GM12891 (cell line): ENCODE measurements around the gene RBFOX2.

Experiments used
- DNase-seq: peaks from one replicate; pipeline ENCODE4 v3.0.0; 2011; ENCODE audit warnings: low spot score; ENCODE audit not compliant: insufficient read length
- FAIRE-seq: peaks from 2 replicates; lab custom pipeline; 2011; peaks lifted over from hg19 to GRCh38; lab: Jason Lieb, UNC
- PAX5 ChIP-seq: IDR thresholded peaks from 2 replicates; pipeline ENCODE4 v1.6.1; 2011; ENCODE audit warnings: low read length, moderate library complexity, mild to moderate bottlenecking; ENCODE audit not compliant: insufficient read depth, severe bottlenecking
- POLR2A ChIP-seq: IDR thresholded peaks from 2 replicates; pipeline ENCODE4 v1.6.1; 2011; ENCODE audit warnings: low read depth, low read length, control low read depth
- POLR2AphosphoS5 ChIP-seq: IDR thresholded peaks from 2 replicates; pipeline ENCODE4 v1.6.1; 2011; ENCODE audit warnings: low read depth, low read length, control low read depth
- POU2F2 ChIP-seq: IDR thresholded peaks from 2 replicates; pipeline ENCODE4 v1.6.1; 2011; ENCODE audit warnings: low read depth, mild to moderate bottlenecking, control low read depth, low read length, moderate library complexity
- SPI1 ChIP-seq: IDR thresholded peaks from 2 replicates; pipeline ENCODE4 v1.6.1; 2011; ENCODE audit warnings: low read depth, low read length, control low read depth
- TAF1 ChIP-seq: IDR thresholded peaks from 2 replicates; pipeline ENCODE4 v1.6.1; 2011; ENCODE audit warnings: low read depth, low read length, control low read depth

Gene RBFOX2

DNA sequence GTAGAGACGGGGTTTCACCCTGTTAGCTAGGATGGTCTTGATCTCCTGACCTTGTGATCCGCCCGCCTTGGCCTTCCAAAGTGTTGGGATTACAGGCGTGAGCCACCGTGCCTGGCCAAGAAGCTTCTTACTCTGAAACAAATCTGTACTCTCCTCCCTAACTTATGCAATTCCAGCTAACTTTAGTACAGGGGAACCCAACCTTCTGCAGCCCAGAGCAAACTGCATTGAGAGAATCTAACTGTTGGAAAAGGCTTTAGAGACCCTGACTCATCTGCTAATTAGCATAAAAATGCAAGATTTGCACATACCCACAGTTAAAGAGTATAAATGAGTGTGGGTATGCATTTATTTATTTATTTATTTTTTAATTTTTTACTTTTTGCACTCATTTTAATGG lies 246.1 kb downstream of the RBFOX2 start:
- TF ChIP-seq TAF1 (no peak), POLR2A (no peak), PAX5 (no peak), POU2F2 (no peak), POLR2AphosphoS5 (no peak), SPI1 (no peak)
- FAIRE-seq: no peak
- DNase-seq: no peak

DNA sequence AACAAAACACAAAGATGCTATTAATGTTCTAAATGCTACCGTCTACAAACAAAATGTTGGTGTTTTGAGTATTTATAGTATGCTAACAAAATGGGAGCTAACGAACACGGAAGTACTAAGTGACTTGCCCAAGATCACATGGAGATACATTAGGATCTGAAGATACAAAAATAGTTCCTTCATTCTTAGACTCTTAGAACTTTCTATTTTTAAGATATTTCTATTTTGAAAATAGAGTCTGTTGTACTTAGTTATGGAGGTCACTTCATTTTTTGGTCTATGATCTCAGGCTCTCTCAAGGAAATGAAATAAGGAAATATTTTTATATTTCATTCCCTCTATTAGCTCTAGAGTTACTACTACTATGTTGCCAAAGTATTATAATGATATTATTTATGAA lies 246.7 kb downstream of the RBFOX2 start:
- no peak for TF ChIP-seq POLR2AphosphoS5
- no peak for TF ChIP-seq POU2F2
- no peak for TF ChIP-seq TAF1
- TF ChIP-seq POLR2A: no peak
- DNase-seq (no peak), FAIRE-seq (no peak)

DNA sequence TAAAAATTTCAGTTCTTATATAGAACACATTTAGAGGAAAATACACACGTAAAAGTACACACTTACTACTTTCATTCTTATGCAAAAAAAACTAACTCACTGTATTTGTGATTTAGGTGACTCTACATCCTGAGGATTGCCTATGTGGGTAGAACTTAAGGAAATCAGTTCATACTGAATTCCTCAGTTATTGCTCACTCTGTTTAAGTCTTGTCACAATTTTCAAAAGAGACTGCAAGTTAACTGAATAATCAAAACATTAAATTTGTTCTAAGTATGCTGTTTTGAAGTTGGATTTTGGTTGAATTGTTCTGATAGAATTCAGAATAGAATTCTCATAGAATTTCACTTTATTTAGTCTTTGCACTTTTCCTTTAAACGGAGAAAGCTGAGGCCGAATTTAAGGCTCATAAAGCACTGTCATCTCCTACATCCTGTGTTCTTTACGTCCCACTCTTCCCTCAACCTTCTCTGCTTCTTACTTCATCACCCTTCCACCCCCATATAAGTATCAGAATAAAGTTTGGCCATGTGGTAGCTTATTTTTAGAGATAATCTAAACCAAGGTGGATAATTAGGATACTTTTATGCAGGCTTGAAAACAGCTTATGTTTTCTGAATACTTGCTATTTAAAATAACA lies 251.2 kb downstream of the RBFOX2 start:
- no peak for DNase-seq
- no peak for TF ChIP-seq POLR2AphosphoS5
- no peak for TF ChIP-seq POU2F2
- no peak for TF ChIP-seq POLR2A
- no peak for TF ChIP-seq SPI1
- no peak for TF ChIP-seq TAF1
- TF ChIP-seq PAX5: no peak
- no peak for FAIRE-seq

DNA sequence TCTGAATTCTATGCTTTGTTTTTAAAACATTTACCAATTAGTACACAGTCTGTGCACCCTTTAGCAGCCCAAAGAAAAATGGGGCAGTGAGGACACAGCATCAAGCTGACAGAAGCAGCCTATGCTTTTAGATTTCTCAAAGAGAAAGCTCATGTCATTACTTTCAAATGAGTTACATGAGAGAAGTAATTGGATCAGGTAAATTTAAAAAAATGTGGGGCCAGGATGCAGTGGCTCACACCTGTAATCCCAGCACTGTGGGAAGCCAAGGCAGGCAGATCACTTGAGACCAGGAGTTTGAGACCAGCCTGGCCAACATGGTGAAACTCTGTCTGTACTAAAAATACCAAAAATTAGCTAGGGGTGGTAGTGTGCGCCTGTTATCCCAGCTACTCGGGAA lies 253.3 kb downstream of the RBFOX2 start:
- FAIRE-seq: no peak

DNA sequence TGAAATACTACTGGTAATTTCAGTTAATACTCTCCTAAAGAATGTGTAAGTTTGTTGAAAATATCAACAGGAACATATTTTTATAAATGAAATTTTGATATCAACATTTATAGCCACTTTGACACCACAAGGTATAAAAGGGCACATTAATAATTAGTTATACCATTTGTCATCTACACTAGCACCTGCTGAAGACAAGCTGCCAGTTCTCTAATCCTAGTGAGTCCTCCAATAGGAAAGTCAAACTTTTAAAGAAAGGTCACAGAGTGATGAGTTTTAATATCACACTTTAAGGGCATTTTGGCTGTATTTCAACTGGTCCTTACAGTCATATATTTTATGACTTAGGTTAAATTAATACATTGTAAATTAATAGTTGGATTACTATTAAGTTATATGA lies 258.6 kb downstream of the RBFOX2 start:
- DNase-seq (no peak), FAIRE-seq (no peak)
- TF ChIP-seq POLR2A (no peak), SPI1 (no peak), POLR2AphosphoS5 (no peak), PAX5 (no peak), POU2F2 (no peak), TAF1 (no peak)

More for the DNA sequence above, 253.3 kb downstream of the RBFOX2 start:
- TF ChIP-seq POLR2A (no peak), POLR2AphosphoS5 (no peak), SPI1 (no peak), TAF1 (no peak), PAX5 (no peak)
- no peak for DNase-seq

DNA sequence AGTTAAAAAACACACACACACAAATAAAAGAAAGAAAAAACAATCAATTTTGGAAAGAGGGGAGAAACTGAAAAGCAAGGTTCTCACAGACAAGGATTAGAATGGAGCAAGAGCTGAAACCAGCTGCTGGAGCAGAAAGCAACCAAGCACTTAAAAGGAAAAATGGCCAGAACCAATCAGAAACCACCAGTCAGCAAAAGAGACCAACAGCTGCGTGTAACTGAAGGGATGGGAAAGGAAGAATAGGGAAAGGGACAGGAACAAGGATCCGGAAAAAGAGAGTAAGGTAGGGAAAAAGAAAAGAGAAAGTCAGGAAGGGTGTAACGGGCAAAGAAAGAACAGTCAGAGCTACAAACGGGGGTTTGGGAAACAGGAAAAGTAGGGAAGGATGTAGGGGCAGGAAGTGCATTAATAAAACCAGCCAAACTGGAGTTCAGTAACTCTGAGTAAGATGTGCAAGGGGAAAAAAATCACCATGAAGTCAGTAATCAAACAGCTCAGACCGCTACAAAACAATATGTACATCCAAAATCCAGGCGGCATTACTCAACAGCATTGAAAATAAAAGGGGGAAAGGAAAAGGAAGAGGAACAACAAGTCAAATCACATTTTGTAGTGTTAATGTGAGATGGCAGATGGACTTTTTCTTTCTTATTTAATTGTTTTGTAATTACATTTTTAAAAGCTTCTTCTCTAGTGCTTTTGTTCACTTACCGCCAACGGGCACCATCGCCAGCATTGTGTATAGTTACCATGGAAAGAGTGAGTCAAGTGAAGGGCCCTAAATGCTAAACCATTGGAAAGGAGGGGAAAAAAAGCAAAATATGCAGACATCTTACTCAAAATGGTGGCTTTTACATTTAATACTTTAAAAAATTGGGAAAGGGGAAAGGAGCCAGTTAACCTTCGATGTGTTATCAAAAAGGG lies 261.7 kb downstream of the RBFOX2 start:
- TF ChIP-seq POLR2A (no peak), PAX5 (no peak), POU2F2 (no peak), POLR2AphosphoS5 (no peak), SPI1 (no peak), TAF1 (no peak)
- FAIRE-seq (no peak), DNase-seq (no peak)

DNA sequence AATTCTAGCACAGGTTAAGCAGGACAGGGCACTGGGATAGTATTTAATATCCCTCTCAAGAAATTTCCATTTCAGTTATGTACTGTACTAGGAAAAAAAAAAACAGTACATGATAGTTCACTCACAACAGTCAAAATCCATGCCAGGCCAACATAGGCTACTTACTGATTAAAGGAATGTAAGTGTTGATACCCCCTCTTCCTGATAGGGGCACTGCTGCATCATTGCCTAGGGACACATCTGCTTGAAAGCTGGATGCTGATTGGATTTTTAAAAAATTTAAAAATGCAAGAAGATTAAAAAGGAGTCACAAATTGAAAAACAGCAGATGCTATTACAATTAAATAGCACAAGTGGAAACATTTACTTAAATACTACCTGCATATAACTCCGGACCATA lies 267.6 kb downstream of the RBFOX2 start:
- no peak for DNase-seq
- TF ChIP-seq POLR2AphosphoS5 (no peak), TAF1 (no peak), POU2F2 (no peak), PAX5 (no peak), POLR2A (no peak), SPI1 (no peak)
- FAIRE-seq: no peak

DNA sequence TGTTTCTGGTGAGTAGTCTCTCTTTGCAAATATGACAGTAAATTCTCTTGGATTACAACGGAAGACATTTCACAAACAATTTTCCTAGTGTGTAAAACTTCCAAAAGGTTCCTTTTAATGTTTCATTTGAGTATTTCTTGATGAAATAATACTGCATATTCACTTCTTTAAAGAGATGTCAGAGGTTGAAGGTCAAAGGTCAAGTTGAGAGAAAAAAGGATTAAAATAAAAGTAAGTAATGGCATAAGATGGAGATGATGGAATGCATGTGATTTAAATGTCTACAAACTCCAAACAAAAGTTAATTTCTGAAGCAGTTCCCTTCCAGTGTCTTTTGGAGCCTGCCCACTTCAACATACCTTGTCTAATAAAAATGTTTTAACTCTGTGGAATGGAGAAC lies 270.2 kb downstream of the RBFOX2 start:
- TF ChIP-seq SPI1: no peak
- TF ChIP-seq POU2F2: no peak
- no peak for TF ChIP-seq POLR2A
- TF ChIP-seq PAX5: no peak
- TF ChIP-seq TAF1: no peak
- TF ChIP-seq POLR2AphosphoS5: no peak
- FAIRE-seq (no peak), DNase-seq (no peak)

DNA sequence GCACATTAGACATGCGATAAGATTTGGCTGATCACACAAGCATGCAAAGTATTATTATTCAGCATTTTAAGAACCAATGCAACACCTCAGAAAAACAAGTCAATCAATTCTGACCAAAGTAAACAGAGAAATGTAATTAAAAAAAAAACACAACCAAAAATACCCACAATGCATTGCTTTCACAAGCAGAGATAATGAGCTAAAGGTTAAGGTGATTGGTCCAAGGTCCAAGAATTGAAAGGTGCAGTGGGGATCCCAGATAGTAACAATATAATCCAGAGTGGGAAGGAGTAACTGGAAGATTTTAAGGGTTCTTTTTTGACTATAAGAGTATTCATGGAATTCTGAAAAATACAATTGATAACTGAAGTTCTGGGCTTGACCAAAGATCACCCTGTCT lies 271.9 kb downstream of the RBFOX2 start:
- TF ChIP-seq SPI1 (no peak), POLR2AphosphoS5 (no peak), TAF1 (no peak), POU2F2 (no peak)
- DNase-seq (no peak), FAIRE-seq (no peak)
